ENCODE measurements around the gene AANAT.

Gene AANAT

GRCh38 chr17:76467366-76467765 is at the start of gene AANAT:
TSS of gene AANAT (plus strand) at chr17:76467603. CDS start at chr17:76468747, 1,144 bp downstream.
- no peak for FAIRE-seq

GRCh38 chr17:76419576-76420260 is 47.7 kb upstream of the AANAT start:
- no peak for FAIRE-seq

GRCh38 chr17:76420356-76421043 is 46.9 kb upstream of the AANAT start:
- FAIRE-seq = no peak

GRCh38 chr17:76421044-76421407 is 46.4 kb upstream of the AANAT start:
- no peak for FAIRE-seq

- no peak for FAIRE-seq
Observed at GRCh38 chr17:76422406-76422805, 45.0 kb upstream of the AANAT start.

- FAIRE-seq = no peak
Observed at GRCh38 chr17:76422860-76423259, 44.5 kb upstream of the AANAT start.

- FAIRE-seq = no peak
Observed at GRCh38 chr17:76426853-76427252, 40.5 kb upstream of the AANAT start.

GRCh38 chr17:76427501-76428231 is 39.7 kb upstream of the AANAT start:
- no peak for FAIRE-seq

GRCh38 chr17:76428511-76428910 is 38.9 kb upstream of the AANAT start:
- FAIRE-seq = no peak

- FAIRE-seq = no peak
Observed at GRCh38 chr17:76431509-76431908, 35.9 kb upstream of the AANAT start.

GRCh38 chr17:76432004-76432403 is 35.4 kb upstream of the AANAT start:
- FAIRE-seq = no peak

- FAIRE-seq = no peak
Observed at GRCh38 chr17:76432712-76433336, 34.6 kb upstream of the AANAT start.

- FAIRE-seq = no peak
Observed at GRCh38 chr17:76433693-76434092, 33.7 kb upstream of the AANAT start.

- no peak for FAIRE-seq
Observed at GRCh38 chr17:76434870-76435269, 32.5 kb upstream of the AANAT start.

GRCh38 chr17:76435751-76436150 is 31.7 kb upstream of the AANAT start:
- FAIRE-seq = no peak

- no peak for FAIRE-seq
Observed at GRCh38 chr17:76437467-76438402, 29.7 kb upstream of the AANAT start.

- no peak for FAIRE-seq
Observed at GRCh38 chr17:76438906-76439305, 28.5 kb upstream of the AANAT start.

- no peak for FAIRE-seq
Observed at GRCh38 chr17:76439314-76439928, 28.0 kb upstream of the AANAT start.

GRCh38 chr17:76440751-76441362 is 26.5 kb upstream of the AANAT start:
- FAIRE-seq = no peak

GRCh38 chr17:76441686-76442340 is 25.6 kb upstream of the AANAT start:
- FAIRE-seq = no peak

Measured in G401.6 (cell line).